NB4 (cell line): Measurements from ENCODE around the gene KCNK15.
A peak's percentile ranks its signal among the peaks of the same experiment; 100 is the strongest.

Source experiments
- DNase-seq: peaks from one replicate; pipeline ENCODE4 v3.0.0; 2010; ENCODE audit warnings: low read depth
- H3K4me3 ChIP-seq: one replicate; pipeline ENCODE4 v1.5.1; 2011; ENCODE audit warnings: mild to moderate bottlenecking, low read depth, low read length, moderate library complexity
- MYC ChIP-seq: IDR thresholded peaks from 2 replicates; pipeline ENCODE4 v1.6.1; 2011; ENCODE audit warnings: low read depth, low read length
- POLR2A ChIP-seq: IDR thresholded peaks from 2 replicates; pipeline ENCODE4 v1.6.1; 2011; ENCODE audit warnings: mild to moderate bottlenecking; ENCODE audit not compliant: insufficient read length; ENCODE audit errors: extremely low read depth
- TF ChIP-seq, protein P1 (sequence below): IDR thresholded peaks from one replicate; pipeline ENCODE4 v1.5.1; 2012; ENCODE audit warnings: low read depth, low read length
- TF ChIP-seq, protein P2 (sequence below): IDR thresholded peaks from 2 replicates; pipeline ENCODE4 v1.6.1; 2011; ENCODE audit warnings: low read depth, low read length

KCNK15 gene

DNA sequence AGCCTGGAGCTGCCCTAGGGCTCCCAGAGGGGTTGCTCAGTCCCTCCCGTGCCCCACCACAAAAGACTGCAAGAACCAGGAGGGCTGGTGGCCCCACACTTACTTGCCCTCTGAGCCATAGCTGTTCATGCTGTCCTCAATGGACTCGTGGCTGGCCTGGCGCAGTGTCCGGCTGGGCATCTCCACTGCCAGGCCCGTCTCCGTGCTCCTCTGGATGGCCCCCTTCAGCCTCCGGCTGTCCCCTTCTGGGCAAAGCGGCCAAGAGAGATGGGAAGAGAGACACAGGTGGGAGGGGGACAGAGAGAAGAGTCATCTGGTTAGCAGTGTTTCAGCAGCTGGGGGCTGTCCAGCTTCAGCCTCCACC is 25.5 kb downstream of the KCNK15 start:
- no peak overlapping the region for H3K4me3 ChIP-seq
- TF ChIP-seq, protein P1, sequence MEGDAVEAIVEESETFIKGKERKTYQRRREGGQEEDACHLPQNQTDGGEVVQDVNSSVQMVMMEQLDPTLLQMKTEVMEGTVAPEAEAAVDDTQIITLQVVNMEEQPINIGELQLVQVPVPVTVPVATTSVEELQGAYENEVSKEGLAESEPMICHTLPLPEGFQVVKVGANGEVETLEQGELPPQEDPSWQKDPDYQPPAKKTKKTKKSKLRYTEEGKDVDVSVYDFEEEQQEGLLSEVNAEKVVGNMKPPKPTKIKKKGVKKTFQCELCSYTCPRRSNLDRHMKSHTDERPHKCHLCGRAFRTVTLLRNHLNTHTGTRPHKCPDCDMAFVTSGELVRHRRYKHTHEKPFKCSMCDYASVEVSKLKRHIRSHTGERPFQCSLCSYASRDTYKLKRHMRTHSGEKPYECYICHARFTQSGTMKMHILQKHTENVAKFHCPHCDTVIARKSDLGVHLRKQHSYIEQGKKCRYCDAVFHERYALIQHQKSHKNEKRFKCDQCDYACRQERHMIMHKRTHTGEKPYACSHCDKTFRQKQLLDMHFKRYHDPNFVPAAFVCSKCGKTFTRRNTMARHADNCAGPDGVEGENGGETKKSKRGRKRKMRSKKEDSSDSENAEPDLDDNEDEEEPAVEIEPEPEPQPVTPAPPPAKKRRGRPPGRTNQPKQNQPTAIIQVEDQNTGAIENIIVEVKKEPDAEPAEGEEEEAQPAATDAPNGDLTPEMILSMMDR, result no peak
- TF ChIP-seq MYC, result no peak
- TF ChIP-seq, protein P2, sequence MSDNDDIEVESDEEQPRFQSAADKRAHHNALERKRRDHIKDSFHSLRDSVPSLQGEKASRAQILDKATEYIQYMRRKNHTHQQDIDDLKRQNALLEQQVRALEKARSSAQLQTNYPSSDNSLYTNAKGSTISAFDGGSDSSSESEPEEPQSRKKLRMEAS, result no peak
- TF ChIP-seq POLR2A, result no peak
- no peak for DNase-seq

DNA sequence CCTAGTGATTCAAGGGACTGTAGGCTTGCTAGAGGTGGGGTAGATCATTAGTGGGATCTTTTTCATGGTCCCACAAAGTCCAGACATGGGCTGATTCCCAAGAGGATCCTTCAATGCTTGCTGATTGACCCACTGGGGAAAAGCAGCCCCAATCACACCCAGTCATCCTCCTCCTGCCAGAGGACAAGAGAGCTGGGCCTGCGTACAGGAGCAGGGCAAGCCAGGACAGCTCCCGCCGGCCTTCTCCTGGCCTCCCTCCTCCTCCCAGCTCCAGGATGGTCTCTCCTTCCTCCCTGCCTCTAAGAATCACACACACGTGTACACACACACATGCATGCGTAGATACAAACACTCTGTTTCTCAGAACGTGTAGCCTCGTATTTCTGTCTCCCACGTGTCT is 27.0 kb downstream of the KCNK15 start:
- no peak for DNase-seq
- TF ChIP-seq, protein P2, result no peak
- TF ChIP-seq MYC (no peak), POLR2A (no peak)
- TF ChIP-seq, protein P1, result no peak
- H3K4me3 ChIP-seq, result no peak overlapping the region

DNA sequence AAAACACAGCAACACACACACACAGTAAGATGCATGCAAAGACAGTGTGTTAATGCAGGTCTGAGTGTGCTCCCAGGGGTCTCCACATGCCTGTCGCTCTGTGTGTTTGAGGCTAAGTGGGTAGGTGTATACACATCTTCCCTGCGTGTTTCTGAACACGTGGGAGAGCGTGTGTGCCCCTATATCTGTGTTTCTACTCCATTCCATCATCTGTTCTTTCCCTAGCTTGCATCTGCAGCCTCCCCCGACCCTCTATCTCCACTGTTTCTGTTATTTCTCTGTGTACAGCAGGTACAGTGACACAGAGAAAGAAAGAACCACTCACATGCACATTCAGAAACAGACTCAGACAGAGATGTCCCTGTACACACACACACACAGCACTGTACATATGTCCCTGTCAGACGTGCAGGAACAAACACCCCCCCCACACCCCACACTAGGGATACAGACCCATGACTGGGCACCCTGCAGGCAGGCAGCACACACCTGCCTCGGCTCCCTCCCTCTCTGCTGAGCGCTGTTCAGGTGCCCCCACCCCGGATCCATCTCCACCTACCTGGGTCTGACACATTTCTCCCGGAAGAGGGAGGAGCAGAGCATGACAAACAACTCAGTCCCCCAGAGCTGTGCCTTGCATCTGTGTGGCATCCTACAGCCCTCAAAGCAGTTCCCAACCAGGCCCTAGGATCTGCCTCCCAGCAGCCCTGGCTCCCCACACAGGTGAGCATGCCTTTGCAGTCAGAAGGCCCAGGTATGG is 27.6 kb downstream of the KCNK15 start:
- no peak overlapping the region for H3K4me3 ChIP-seq
- no peak for DNase-seq
- TF ChIP-seq, protein P1, result no peak
- TF ChIP-seq MYC (no peak), POLR2A (no peak)
- TF ChIP-seq, protein P2, result no peak

DNA sequence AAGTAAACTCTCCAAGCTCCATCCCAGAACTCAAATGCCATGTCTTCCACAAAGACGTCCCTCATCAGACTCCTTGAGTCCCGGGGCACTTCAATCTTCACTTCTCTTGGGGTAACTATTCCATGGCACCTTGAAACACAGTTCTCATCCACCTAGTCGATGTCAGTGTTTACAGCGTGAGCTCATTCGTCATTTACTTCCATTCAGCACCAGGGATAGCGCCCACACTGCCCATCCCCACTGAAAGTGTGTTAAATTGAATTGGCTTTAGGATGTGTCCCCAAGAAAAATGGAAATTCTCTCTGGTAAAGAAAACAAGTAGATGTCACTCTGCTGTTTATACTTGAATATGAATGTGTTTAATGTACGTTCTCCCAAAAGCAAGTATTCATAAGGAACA is 31.3 kb downstream of the KCNK15 start:
- peak; percentile 49 for DNase-seq
- TF ChIP-seq, protein P1, result no peak
- TF ChIP-seq POLR2A (no peak), MYC (no peak)
- TF ChIP-seq, protein P2, result no peak
- no peak overlapping the region for H3K4me3 ChIP-seq

DNA sequence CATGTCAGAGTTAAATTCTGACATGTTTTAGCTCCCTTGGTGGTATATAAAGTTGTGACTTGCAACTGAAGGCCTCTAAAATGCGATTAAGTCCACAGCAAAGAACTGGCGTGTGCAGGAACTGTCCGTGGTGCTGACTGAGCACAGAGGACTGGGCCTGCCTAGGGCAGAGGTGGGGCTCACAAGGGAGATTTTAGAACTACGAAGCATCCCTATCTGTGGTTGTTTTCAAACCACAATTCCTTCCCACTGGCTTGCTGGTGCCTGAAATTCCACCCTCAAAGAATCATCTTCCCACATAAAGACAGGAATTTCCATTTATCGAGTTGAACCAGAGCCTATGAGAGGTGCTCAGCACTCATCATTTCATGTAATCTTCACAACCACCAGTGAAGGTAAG is 34.6 kb downstream of the KCNK15 start:
- TF ChIP-seq, protein P1, result no peak
- no peak for TF ChIP-seq POLR2A
- TF ChIP-seq MYC, result no peak
- TF ChIP-seq, protein P2, result peak; percentile 60
- no peak overlapping the region for H3K4me3 ChIP-seq
- peak; percentile 64 for DNase-seq
